Tibial nerve (tissue), 4 donors: ENCODE data around the gene ALX4. TPM values are rescaled to one million over a fixed set of nuclear protein-coding genes. Genes with fewer than 3 reads are reported as not detected.

Experiments
- DNase-seq, 2 donors: peaks; one replicate each; pipeline ENCODE4 v3.0.0-alpha.2; 2019; ENCODE audit warnings: low spot score in 2 of 2
- H3K27ac ChIP-seq, 4 donors: fragments of 200-600 bp; sonication (generic) in 3 of 4; one replicate each; pipeline ENCODE4 v1.5.1; 2017 to 2019; ENCODE audit warnings: mild to moderate bottlenecking in 1 of 4
- H3K27me3 ChIP-seq, 2 donors: fragments of 200-600 bp; sonication (generic) in 1 of 2; one replicate each; pipeline versions ENCODE4 v1.5.1 to v1.6.0; 2017 to 2019
- H3K36me3 ChIP-seq, 3 donors: fragments of 200-600 bp; sonication (generic); one replicate each; pipeline ENCODE4 v1.5.1; 2018 to 2019
- H3K4me1 ChIP-seq, 4 donors: fragments of 200-600 bp; sonication (generic) in 3 of 4; one replicate each; pipeline ENCODE4 v1.5.1; 2017 to 2019
- H3K4me3 ChIP-seq, 4 donors: fragments of 200-600 bp; sonication (generic) in 3 of 4; one replicate each; pipeline ENCODE4 v1.5.1; 2017 to 2019; ENCODE audit warnings: mild to moderate bottlenecking in 1 of 4, moderate library complexity in 1 of 4
- H3K9me3 ChIP-seq, 4 donors: fragments of 200-600 bp; sonication (generic) in 3 of 4; one replicate each; pipeline ENCODE4 v1.5.1; 2017 to 2019
- CTCF ChIP-seq, 5 experiments: fragments of 200-600 bp in 3 of 5; fragments of 450-650 bp in 2 of 5; sonication (generic) in 3 of 5; IDR thresholded peaks; one replicate each; pipeline ENCODE4 v1.5.1; 2016 to 2019; ENCODE audit warnings: antibody characterized with exemption in 5 of 5, mild to moderate bottlenecking in 3 of 5, moderate library complexity in 2 of 5
- EP300 ChIP-seq, 2 donors: sonication (generic); formaldehyde crosslinking; IDR thresholded peaks; one replicate each; pipeline ENCODE4 v1.6.1; 2017; ENCODE audit warnings: antibody characterized with exemption in 2 of 2, mild to moderate bottlenecking in 1 of 2
- POLR2A ChIP-seq, 2 donors: fragments of 450-650 bp; IDR thresholded peaks; one replicate each; pipeline ENCODE4 v1.6.1; 2017; ENCODE audit warnings: antibody characterized with exemption in 2 of 2, mild to moderate bottlenecking in 2 of 2, moderate library complexity in 2 of 2
- WGBS, 2 donors: methylation state at CpG; one replicate each; pipeline ENCODE4 v1.1.5; 2018; 5-methylcytosine and 5-hydroxymethylcytosine counted together
- total RNA-seq, 4 donors: library from RNA; depleted of rRNA; stranded (reverse); fragments of >200 nt; gene quantifications; one replicate each; pipeline ENCODE4 v1.1.0, GENCODE V29; 2016

Gene ALX4
- total RNA-seq, 4 donors from 2014 or later, result under 0.01 to 0.30 (median 0.22) TPM; not detected in 1

GRCh38 chr11:44306052-44306917 lies 3.7 kb downstream of the ALX4 start:
- TF ChIP-seq POLR2A (IDR thresholded peaks at IDR 0.05) (no peak), CTCF (IDR thresholded peaks at IDR 0.05) (no peak), EP300 (IDR thresholded peaks at IDR 0.05) (no peak)
- Histone ChIP-seq H3K4me3 (peak overlapping the region; percentile 13 to 58 (median 40)), H3K27ac (no peak overlapping the region), H3K9me3 (no peaks in the 10 kb centered on the region), H3K36me3 (no peaks in the 10 kb centered on the region), H3K4me1 (peaks cover 0 to 61% (median 22%) of the 10 kb centered on the region in 4 donors), H3K27me3 (peaks cover 0 to 97% of the 10 kb centered on the region in 2 donors)
- WGBS, 2 donors, result 52 to 53% methylated on average over 35 to 38 of the region's 38 CpGs
- DNase-seq, result no peak

DNA sequence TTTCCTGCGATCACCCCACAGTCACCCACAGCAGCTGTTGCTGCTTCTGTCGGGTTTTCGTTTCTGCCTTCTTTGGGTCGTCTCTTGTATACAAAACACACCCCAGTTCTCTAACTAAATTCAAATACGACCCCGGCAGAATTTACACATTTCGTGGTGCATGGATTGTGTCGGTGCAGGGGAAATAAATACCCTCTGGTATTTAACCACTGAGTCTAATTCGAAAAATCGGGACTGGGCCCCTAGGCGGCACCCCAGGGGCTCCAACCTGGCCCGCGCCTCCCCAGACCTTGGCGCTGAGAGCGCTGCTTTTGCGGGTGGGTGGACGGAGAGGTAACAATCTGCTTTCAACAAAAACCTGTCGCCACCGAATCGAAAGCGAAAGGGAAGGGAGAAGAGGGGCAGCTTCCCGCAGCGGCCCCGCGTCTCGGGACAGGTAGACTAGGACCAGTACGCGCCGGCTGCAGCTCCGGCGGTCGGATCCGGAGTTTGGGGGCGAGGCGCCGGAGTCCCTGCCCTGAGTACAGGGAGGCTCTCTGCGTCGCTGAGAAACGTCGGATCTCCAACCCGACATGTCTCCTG lies 4.4 kb downstream of the ALX4 start:
- Histone ChIP-seq H3K27ac (no peak overlapping the region), H3K4me1 (peaks cover 0 to 54% (median 19%) of the 10 kb centered on the region in 4 donors), H3K4me3 (peak overlapping the region; percentile 13 to 58 (median 40)), H3K27me3 (peaks cover 0 to 90% of the 10 kb centered on the region in 2 donors), H3K9me3 (no peaks in the 10 kb centered on the region), H3K36me3 (no peaks in the 10 kb centered on the region)
- no peak for TF ChIP-seq EP300 (IDR thresholded peaks at IDR 0.05)
- DNase-seq, result no peak
- 22 to 37% methylated on average over 39 to 41 of the region's 41 CpGs for WGBS, 2 donors

DNA sequence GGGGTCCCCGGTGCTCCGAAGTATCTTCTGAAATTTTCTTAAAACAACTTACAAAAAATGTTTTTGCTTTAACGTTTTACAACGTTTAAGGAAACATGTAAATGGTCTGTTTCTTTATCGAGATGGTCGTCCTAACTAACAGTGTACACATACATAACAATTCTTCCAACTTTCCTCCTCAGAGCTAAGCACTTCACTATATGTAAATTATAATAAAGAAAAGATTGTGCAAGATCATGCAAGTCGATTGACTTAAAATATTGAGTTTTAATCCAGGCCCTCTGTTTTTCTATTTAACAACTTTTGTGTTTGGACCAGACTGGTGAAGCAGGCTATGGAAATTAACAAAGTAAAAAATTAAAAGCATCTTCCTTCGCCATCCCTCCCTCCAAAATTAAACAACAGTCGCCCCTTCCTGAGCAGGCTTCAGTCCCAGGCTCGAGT lies 4.9 kb downstream of the ALX4 start:
- peaks cover 0 to 85% of the 10 kb centered on the region in 2 donors for H3K27me3 ChIP-seq
- no peaks in the 10 kb centered on the region for H3K9me3 ChIP-seq
- H3K4me3 ChIP-seq, result peak overlapping the region in 3 of 4 donors; percentile 32 to 58 (median 48)
- no peaks in the 10 kb centered on the region for H3K36me3 ChIP-seq
- no peak overlapping the region for H3K27ac ChIP-seq
- H3K4me1 ChIP-seq, result peaks cover 0 to 49% (median 15%) of the 10 kb centered on the region in 4 donors
- TF ChIP-seq EP300 (IDR thresholded peaks at IDR 0.05) (no peak), POLR2A (IDR thresholded peaks at IDR 0.05) (no peak), CTCF (IDR thresholded peaks at IDR 0.05) (no peak)
- DNase-seq, result no peak
- 24 to 28% methylated on average over 10 of the region's 10 CpGs for WGBS, 2 donors

DNA sequence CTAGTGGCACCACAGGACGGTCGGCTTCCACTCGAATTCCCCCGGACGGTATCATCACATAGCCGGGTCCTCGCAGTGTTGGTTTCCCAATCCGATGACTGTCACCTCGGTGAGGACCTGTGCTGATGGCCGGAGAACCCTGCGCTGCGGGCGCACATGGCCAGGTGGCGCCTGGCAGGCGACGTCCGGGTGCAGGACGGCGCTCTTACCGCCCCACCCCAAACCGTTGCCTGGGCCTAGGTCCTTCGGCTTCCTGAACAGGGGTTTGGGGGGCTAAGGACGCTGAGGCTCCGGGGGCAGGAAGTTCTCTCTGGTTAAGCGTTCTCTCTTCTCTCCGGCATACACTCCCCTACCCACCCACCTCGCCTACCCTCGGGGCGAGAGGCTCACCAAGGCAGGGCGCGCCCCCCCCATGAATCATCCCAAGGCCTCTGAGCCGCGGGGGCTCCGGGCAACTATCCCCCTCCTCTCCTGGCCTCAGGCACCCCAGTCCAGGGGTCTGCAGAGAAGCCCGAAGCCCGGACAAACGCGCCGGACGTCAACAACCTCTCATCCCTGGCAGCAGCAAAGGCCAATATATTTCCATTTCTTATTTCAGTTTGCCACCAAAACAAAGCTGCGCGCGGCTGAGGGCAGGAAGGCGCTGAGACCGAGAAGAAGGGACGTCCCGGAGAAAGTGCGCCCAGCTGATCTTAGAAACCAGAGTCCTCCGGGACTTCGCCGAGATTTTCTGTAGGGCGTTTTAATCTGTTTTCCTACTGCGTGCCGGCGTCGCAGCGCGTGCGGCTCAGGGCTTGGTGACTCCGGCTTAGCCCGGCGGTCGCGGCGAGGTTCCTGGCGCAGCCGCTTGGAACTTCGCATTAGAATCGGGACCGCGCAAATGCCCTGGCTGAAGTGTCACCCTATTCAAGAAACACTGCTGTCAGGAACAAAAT lies 5.6 kb downstream of the ALX4 start:
- H3K27me3 ChIP-seq, result peaks cover 0 to 84% of the 10 kb centered on the region in 2 donors
- H3K4me1 ChIP-seq, result peaks cover 0 to 42% (median 9%) of the 10 kb centered on the region in 4 donors
- no peak for DNase-seq
- H3K36me3 ChIP-seq, result no peaks in the 10 kb centered on the region
- WGBS, 2 donors, result 13 to 22% methylated on average over 59 to 67 of the region's 71 CpGs
- H3K27ac ChIP-seq, result no peak overlapping the region
- H3K4me3 ChIP-seq, result peak overlapping the region in 2 of 4 donors; percentile 11 to 31
- TF ChIP-seq CTCF (IDR thresholded peaks at IDR 0.05) (peak in 1 of 5 experiments; percentile 5), EP300 (IDR thresholded peaks at IDR 0.05) (no peak), POLR2A (IDR thresholded peaks at IDR 0.05) (no peak)
- no peaks in the 10 kb centered on the region for H3K9me3 ChIP-seq

GRCh38 chr11:44303401-44303938 lies 6.5 kb downstream of the ALX4 start:
- WGBS, 2 donors, result 22 to 31% methylated on average over 22 to 25 of the region's 28 CpGs
- DNase-seq, result no peak
- TF ChIP-seq POLR2A (IDR thresholded peaks at IDR 0.05) (no peak), CTCF (IDR thresholded peaks at IDR 0.05) (no peak), EP300 (IDR thresholded peaks at IDR 0.05) (no peak)
- no peak overlapping the region for H3K4me3 ChIP-seq
- H3K4me1 ChIP-seq, result peaks cover 0 to 34% (median 7%) of the 10 kb centered on the region in 4 donors
- H3K27me3 ChIP-seq, result peaks cover 0 to 76% of the 10 kb centered on the region in 2 donors
- H3K36me3 ChIP-seq, result no peaks in the 10 kb centered on the region
- no peaks in the 10 kb centered on the region for H3K9me3 ChIP-seq
- no peak overlapping the region for H3K27ac ChIP-seq
